Hepatocyte (in vitro differentiated cells): Measurements from ENCODE around the gene ATP10D.

Experiments
- EZH2 ChIP-seq: fragments of 200-600 bp; sonication (generic); IDR thresholded peaks from 2 replicates; pipeline ENCODE4 v1.6.1; 2016; ENCODE audit warnings: antibody characterized with exemption, mild to moderate bottlenecking, borderline replicate concordance
- TF ChIP-seq, protein P1 (sequence below): fragments of 200-600 bp; sonication (generic); IDR thresholded peaks from 2 replicates; pipeline ENCODE4 v1.5.1; 2016; ENCODE audit warnings: antibody characterized with exemption, mild to moderate bottlenecking; ENCODE audit not compliant: poor library complexity

DNA sequence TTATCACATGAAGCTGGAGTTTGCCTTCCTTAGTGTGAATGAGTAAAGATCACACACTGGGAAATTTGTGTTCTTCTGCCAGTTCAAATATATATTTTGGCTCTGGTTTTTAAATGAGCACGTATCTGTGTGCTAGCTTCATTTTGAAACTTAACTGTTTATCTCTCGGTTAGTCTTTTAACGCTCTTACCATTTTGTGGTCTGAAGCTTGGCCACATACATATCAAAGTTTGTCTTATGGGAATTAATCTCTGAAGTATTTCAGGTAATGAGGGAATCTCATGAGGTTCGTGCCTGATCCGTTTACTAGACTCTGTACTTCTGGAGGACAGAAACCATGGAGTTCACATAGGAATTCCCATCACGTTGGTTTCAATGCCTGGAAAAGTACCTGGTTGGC is 13.8 kb downstream of the ATP10D start:
- TF ChIP-seq, protein P1, sequence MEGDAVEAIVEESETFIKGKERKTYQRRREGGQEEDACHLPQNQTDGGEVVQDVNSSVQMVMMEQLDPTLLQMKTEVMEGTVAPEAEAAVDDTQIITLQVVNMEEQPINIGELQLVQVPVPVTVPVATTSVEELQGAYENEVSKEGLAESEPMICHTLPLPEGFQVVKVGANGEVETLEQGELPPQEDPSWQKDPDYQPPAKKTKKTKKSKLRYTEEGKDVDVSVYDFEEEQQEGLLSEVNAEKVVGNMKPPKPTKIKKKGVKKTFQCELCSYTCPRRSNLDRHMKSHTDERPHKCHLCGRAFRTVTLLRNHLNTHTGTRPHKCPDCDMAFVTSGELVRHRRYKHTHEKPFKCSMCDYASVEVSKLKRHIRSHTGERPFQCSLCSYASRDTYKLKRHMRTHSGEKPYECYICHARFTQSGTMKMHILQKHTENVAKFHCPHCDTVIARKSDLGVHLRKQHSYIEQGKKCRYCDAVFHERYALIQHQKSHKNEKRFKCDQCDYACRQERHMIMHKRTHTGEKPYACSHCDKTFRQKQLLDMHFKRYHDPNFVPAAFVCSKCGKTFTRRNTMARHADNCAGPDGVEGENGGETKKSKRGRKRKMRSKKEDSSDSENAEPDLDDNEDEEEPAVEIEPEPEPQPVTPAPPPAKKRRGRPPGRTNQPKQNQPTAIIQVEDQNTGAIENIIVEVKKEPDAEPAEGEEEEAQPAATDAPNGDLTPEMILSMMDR: no peak
- TF ChIP-seq EZH2: no peak
